ENCODE results near the gene DCANP1. TPM values are rescaled to one million over a fixed set of nuclear protein-coding genes. Genes with fewer than 3 reads are reported as not detected.

The DCANP1 gene
- total and polyA plus RNA-seq, 9 of the 15 experiments (the other 6 are each of a cell fraction or from before 2014, with no cell fraction given) = not detected

DNA sequence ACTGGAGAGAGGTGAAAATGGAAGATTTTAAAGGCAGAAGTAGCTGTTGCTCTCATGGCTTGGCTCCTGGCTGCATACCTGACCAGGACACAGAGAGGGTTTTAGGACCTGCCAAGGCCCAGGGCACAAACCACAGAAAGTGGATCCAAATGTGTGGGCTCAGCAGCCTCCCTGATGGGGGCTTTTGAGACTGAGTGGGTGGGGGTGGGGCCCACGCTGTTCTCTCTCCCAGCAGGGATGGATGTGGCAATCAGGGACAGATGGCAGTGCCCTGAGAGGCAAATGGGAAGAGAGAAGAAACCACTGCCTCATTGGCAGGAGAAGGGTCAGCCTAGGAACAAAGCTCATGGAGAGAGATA, 39.9 kb upstream of the DCANP1 start:
- Histone ChIP-seq H2AFZ (ENCODE audit: low read depth, low read length) (no peak overlapping the region), H3K4me1 (replicated peaks in 1 of 2; ENCODE audit: control insufficient read depth in 2 of 2, insufficient read depth in 2 of 2, low read length in 2 of 2) (peaks cover 16 to 40% of the 10 kb centered on the region in 2 experiments), H3K4me2 (ENCODE audit: insufficient read depth, low read length) (no peak overlapping the region), H3K4me3 (no peak overlapping the region), H3K9me1 (ENCODE audit: control insufficient read depth, insufficient read depth, low read length) (peaks cover 3% of the 10 kb centered on the region), H3K36me3 (ENCODE audit: control insufficient read depth, insufficient read depth, low read length) (no peaks in the 10 kb centered on the region), H3K27me3 (ENCODE audit: control insufficient read depth in 2 of 2, insufficient read depth in 2 of 2, low read length in 2 of 2) (peaks cover 0 to 4% of the 10 kb centered on the region in 2 experiments; a peak in 1 of 5 replicates), H3K27ac (ENCODE audit: extremely low read depth, low read depth, low read length) (no peak overlapping the region), H3K9me3 (replicated peaks; ENCODE audit: control insufficient read depth, insufficient read depth, low read depth, low read length) (no peaks in the 10 kb centered on the region), H3K79me2 (ENCODE audit: control insufficient read depth, insufficient read depth, low read length) (no peaks in the 10 kb centered on the region), H3K9ac (ENCODE audit: insufficient read depth in 1 of 2, low read depth in 2 of 2, low read length in 2 of 2) (no peak overlapping the region), H4K20me1 (replicated peaks; ENCODE audit: control insufficient read depth, insufficient read depth, low read length) (peaks cover 6% of the 10 kb centered on the region; the same call in 1 of the 2 replicates)
- in situ Hi-C loops (cut with MboI) (no loop called here), intact Hi-C loops (cut with micrococcal nuclease) (no loop called here)
- no peak for DNase-seq (ENCODE audit: extremely low read depth in 1 of 4, low spot score in 3 of 4)
- CTCF ChIA-PET (ENCODE audit: low intra/inter-chr PET ratio) = no interaction called here
- no CpG with 5 or more reads among the region's 1 CpG for WGBS (ENCODE audit: insufficient coverage, low coverage, missing lambda C conversion rate)
- ATAC-seq = no peak
- no TSS peak for BruUV-seq (replicated peaks)
- FAIRE-seq = no peak
- POLR2A ChIA-PET = interaction anchor here (1.2 kb wide), 1 partner anchor 22 kb away, joined by 6 read pairs; no protein-coding TSS in a partner anchor
- TF ChIP-seq, protein P1, sequence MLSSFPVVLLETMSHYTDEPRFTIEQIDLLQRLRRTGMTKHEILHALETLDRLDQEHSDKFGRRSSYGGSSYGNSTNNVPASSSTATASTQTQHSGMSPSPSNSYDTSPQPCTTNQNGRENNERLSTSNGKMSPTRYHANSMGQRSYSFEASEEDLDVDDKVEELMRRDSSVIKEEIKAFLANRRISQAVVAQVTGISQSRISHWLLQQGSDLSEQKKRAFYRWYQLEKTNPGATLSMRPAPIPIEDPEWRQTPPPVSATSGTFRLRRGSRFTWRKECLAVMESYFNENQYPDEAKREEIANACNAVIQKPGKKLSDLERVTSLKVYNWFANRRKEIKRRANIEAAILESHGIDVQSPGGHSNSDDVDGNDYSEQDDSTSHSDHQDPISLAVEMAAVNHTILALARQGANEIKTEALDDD (IDR thresholded peaks at IDR 0.05) = no peak
- no peak for TF ChIP-seq CEBPB (tag; IDR thresholded peaks at IDR 0.05)
- TF ChIP-seq ZC3H4 (CRISPR knock-in tag; IDR thresholded peaks at IDR 0.05; ENCODE audit: borderline replicate concordance) = no peak
- TF ChIP-seq, protein P2, sequence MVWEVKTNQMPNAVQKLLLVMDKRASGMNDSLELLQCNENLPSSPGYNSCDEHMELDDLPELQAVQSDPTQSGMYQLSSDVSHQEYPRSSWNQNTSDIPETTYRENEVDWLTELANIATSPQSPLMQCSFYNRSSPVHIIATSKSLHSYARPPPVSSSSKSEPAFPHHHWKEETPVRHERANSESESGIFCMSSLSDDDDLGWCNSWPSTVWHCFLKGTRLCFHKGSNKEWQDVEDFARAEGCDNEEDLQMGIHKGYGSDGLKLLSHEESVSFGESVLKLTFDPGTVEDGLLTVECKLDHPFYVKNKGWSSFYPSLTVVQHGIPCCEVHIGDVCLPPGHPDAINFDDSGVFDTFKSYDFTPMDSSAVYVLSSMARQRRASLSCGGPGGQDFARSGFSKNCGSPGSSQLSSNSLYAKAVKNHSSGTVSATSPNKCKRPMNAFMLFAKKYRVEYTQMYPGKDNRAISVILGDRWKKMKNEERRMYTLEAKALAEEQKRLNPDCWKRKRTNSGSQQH (CRISPR knock-in tag; IDR thresholded peaks at IDR 0.05) = no peak
- TF ChIP-seq, protein P3, sequence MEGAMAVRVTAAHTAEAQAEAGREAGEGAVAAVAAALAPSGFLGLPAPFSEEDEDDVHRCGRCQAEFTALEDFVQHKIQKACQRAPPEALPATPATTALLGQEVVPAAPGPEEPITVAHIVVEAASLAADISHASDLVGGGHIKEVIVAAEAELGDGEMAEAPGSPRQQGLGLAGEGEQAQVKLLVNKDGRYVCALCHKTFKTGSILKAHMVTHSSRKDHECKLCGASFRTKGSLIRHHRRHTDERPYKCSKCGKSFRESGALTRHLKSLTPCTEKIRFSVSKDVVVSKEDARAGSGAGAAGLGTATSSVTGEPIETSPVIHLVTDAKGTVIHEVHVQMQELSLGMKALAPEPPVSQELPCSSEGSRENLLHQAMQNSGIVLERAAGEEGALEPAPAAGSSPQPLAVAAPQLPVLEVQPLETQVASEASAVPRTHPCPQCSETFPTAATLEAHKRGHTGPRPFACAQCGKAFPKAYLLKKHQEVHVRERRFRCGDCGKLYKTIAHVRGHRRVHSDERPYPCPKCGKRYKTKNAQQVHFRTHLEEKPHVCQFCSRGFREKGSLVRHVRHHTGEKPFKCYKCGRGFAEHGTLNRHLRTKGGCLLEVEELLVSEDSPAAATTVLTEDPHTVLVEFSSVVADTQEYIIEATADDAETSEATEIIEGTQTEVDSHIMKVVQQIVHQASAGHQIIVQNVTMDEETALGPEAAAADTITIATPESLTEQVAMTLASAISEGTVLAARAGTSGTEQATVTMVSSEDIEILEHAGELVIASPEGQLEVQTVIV (CRISPR knock-in tag; IDR thresholded peaks at IDR 0.05; ENCODE audit: borderline replicate concordance) = no peak
- no peak for TF ChIP-seq PTTG1 (tag; IDR thresholded peaks at IDR 0.05; ENCODE audit: low read depth)
- TF ChIP-seq NR3C1 (CRISPR knock-in tag; IDR thresholded peaks at IDR 0.05) = no peak
- TF ChIP-seq, protein P4, sequence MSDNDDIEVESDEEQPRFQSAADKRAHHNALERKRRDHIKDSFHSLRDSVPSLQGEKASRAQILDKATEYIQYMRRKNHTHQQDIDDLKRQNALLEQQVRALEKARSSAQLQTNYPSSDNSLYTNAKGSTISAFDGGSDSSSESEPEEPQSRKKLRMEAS (CRISPR knock-in tag; IDR thresholded peaks at IDR 0.05) = no peak
- no peak for TF ChIP-seq DPF2 (IDR thresholded peaks at IDR 0.05)
- no peak for TF ChIP-seq FOXP1 (CRISPR knock-in tag; IDR thresholded peaks at IDR 0.05)
- TF ChIP-seq, protein P5, sequence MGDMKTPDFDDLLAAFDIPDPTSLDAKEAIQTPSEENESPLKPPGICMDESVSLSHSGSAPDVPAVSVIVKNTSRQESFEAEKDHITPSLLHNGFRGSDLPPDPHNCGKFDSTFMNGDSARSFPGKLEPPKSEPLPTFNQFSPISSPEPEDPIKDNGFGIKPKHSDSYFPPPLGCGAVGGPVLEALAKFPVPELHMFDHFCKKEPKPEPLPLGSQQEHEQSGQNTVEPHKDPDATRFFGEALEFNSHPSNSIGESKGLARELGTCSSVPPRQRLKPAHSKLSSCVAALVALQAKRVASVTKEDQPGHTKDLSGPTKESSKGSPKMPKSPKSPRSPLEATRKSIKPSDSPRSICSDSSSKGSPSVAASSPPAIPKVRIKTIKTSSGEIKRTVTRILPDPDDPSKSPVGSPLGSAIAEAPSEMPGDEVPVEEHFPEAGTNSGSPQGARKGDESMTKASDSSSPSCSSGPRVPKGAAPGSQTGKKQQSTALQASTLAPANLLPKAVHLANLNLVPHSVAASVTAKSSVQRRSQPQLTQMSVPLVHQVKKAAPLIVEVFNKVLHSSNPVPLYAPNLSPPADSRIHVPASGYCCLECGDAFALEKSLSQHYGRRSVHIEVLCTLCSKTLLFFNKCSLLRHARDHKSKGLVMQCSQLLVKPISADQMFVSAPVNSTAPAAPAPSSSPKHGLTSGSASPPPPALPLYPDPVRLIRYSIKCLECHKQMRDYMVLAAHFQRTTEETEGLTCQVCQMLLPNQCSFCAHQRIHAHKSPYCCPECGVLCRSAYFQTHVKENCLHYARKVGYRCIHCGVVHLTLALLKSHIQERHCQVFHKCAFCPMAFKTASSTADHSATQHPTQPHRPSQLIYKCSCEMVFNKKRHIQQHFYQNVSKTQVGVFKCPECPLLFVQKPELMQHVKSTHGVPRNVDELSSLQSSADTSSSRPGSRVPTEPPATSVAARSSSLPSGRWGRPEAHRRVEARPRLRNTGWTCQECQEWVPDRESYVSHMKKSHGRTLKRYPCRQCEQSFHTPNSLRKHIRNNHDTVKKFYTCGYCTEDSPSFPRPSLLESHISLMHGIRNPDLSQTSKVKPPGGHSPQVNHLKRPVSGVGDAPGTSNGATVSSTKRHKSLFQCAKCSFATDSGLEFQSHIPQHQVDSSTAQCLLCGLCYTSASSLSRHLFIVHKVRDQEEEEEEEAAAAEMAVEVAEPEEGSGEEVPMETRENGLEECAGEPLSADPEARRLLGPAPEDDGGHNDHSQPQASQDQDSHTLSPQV (IDR thresholded peaks at IDR 0.05) = no peak
- no peak for TF ChIP-seq SRSF7 (optimal IDR thresholded peaks at IDR 0.05; ENCODE audit: low read depth, low read length)
- TF ChIP-seq ZNF76 (CRISPR knock-in tag; IDR thresholded peaks at IDR 0.05; ENCODE audit: borderline replicate concordance) = no peak
- no peak for TF ChIP-seq MEIS2 (IDR thresholded peaks at IDR 0.05; ENCODE audit: partially characterized antibody)
- no peak for TF ChIP-seq MED1 (CRISPR knock-in tag; IDR thresholded peaks at IDR 0.05; ENCODE audit: borderline replicate concordance)
